Colonic mucosa (tissue), 4 donors: ENCODE measurements around the gene XPC. TPM values are rescaled to one million over a fixed set of nuclear protein-coding genes. Genes with fewer than 3 reads are reported as not detected.

Experiments
- DNase-seq: peaks from one replicate; pipeline ENCODE4 v3.0.0-alpha.2; 2020
- H3K27ac ChIP-seq: fragments of 200-600 bp; one replicate; pipeline ENCODE4 v1.8.0; 2021
- H3K27me3 ChIP-seq: fragments of 200-600 bp; one replicate; pipeline ENCODE4 v1.8.0; 2021
- H3K36me3 ChIP-seq: fragments of 200-600 bp; one replicate; pipeline ENCODE4 v1.8.0; 2021
- H3K4me1 ChIP-seq: fragments of 200-600 bp; one replicate; pipeline ENCODE4 v1.8.0; 2021; ENCODE audit warnings: mild to moderate bottlenecking
- H3K4me3 ChIP-seq: fragments of 200-600 bp; one replicate; pipeline ENCODE4 v1.8.0; 2021
- H3K9ac ChIP-seq, 2 donors: one replicate each; pipeline ENCODE4 v1.7.0; 2013; ENCODE audit warnings: control low read depth in 2 of 2, low read depth in 2 of 2, low read length in 2 of 2
- H3K9me3 ChIP-seq: fragments of 200-600 bp; one replicate; pipeline ENCODE4 v1.8.0; 2021
- CTCF ChIP-seq: fragments of 200-600 bp; IDR thresholded peaks from one replicate; pipeline ENCODE4 v1.8.0; 2022; ENCODE audit warnings: antibody characterized with exemption, mild to moderate bottlenecking
- intact Hi-C: fragments of 100-400 bp; cut with DNase I; formaldehyde crosslinking; loops from one replicate; pipeline ENCODE4 v1.14.1; 2022
- total RNA-seq, 2 donors: library from RNA; stranded (reverse); fragmentation: NEBNext Ultra II Directional in 1 of 2; extraction: Animal tissue kit (Norgen Biotek cat#: 25700) in 1 of 2; gene quantifications; one replicate each; pipeline ENCODE4 v1.2.1, GENCODE V29; 2021
- donor health status: healthy.
- donor health status: DM: no; HTN: no; CAD: no.
- donor health status: DM: no; HTN: no; CAD: no.

Gene XPC
- total RNA-seq, 2 donors from 2014 or later = 14.7 to 23.3 TPM

- no peaks in the 10 kb centered on the region for H3K9me3 ChIP-seq
- H3K36me3 ChIP-seq = peaks cover 8% of the 10 kb centered on the region
- DNase-seq = no peak
- peak overlapping the region; percentile 86 for H3K4me3 ChIP-seq
- intact Hi-C loops = loop anchor here (5.0 kb wide), 1 partner anchor 57 kb away; the partner anchor contains the start of gene CHCHD4
- peak overlapping the region; percentile 45 for H3K27ac ChIP-seq
- H3K9ac ChIP-seq = peak overlapping the region in 1 of 2 donors; percentile 92
- TF ChIP-seq CTCF = no peak
- no peaks in the 10 kb centered on the region for H3K27me3 ChIP-seq
- peaks cover 20% of the 10 kb centered on the region for H3K4me1 ChIP-seq
These were observed 689 bp upstream of the XPC start for GRCh38 chr3:14179114-14179465.

DNA sequence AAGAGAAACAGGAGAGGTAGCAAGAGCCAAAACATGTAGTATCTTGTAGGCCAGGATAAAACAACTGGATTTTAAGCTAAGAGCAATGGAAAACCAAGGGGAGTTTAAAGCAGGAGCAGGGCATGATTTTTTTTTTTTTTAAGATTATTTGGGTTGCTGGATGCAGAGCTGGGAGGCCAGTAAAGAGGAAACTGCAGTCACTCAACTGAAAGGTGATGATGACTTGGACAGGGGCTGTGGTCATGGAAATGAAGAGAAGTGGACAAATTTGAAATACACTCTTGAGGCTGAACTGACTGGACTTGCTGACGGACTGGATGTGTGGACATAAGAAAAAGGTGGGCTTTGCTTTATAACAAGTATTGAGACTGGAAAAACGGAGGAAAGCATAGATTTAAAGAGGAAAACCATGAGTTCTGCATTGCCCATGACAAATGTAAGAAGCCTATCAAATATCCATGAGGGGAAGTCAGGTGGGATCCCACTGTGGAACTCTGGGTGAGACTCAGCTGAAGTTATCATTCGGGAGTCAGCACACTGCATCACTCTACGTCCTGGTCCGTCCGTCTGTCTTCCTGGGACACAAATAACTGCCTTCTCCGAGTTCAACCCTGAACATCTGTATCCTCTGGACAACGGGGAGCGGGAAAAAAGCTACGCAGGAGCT, 688 bp downstream of the XPC start:
- Histone ChIP-seq H3K9ac (peak overlapping the region; percentile 76 to 92), H3K27ac (peak overlapping the region; percentile 93), H3K27me3 (no peaks in the 10 kb centered on the region), H3K36me3 (peaks cover 7% of the 10 kb centered on the region), H3K4me1 (peaks cover 20% of the 10 kb centered on the region), H3K9me3 (no peaks in the 10 kb centered on the region), H3K4me3 (peak overlapping the region; percentile 86)
- intact Hi-C loops = loop anchor here (5.0 kb wide), 1 partner anchor 55 kb away; the partner anchor contains the start of gene CHCHD4
- TF ChIP-seq CTCF = no peak
- no peak for DNase-seq

DNA sequence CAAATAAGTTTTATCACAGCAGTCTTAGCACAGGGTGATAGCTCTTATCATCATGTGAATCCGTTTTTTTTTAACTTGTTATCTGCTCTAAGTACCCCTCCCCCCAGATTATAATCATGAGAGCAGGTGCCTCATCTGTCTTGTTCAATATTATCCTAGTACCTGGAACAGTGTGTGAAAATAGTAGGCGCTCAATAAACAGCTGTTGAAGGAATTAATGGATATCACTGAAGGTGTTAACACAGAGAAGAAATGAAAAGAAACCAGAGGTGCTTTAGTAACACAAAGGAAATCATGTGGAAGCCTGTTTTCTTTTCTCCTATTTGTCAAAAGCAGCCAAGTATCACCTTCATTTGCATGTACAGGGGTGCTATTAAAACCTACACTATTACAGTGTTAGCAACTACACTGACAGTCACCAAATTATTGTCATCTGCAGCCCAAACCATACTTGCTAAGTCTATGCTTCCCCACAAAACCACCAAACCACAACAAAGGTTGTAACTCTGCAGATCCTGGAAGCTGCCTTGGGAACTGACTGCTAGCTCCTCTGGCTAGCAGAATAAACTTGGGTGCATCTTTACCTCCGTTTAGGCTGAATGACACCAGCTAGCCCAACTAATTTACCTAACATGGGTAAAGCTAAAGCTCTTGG, 2.9 kb downstream of the XPC start:
- no peaks in the 10 kb centered on the region for H3K9me3 ChIP-seq
- peaks cover 20% of the 10 kb centered on the region for H3K4me1 ChIP-seq
- TF ChIP-seq CTCF = no peak
- H3K27me3 ChIP-seq = no peaks in the 10 kb centered on the region
- no peak overlapping the region for H3K27ac ChIP-seq
- H3K36me3 ChIP-seq = peaks cover under 1% of the 10 kb centered on the region
- intact Hi-C loops = loop anchor here (5.0 kb wide), 1 partner anchor 53 kb away; the partner anchor contains the start of gene CHCHD4
- no peak overlapping the region for H3K4me3 ChIP-seq
- DNase-seq = no peak
- H3K9ac ChIP-seq = no peak overlapping the region

- Histone ChIP-seq H3K4me1 (peaks cover 15% of the 10 kb centered on the region), H3K9me3 (no peaks in the 10 kb centered on the region), H3K9ac (no peak overlapping the region), H3K36me3 (peaks cover 4% of the 10 kb centered on the region), H3K27ac (no peak overlapping the region), H3K4me3 (no peak overlapping the region), H3K27me3 (no peaks in the 10 kb centered on the region)
- no peak for DNase-seq
- no peak for TF ChIP-seq CTCF
- intact Hi-C loops = no loop called here
These were observed 3.9 kb downstream of the XPC start for GRCh38 chr3:14174483-14174882.

- intact Hi-C loops = no loop called here
These were observed 5.9 kb downstream of the XPC start for GRCh38 chr3:14172496-14172895.

More at GRCh38 chr3:14172496-14172895, 5.9 kb downstream of the XPC start:
- no peak overlapping the region for H3K9ac ChIP-seq
- H3K9me3 ChIP-seq = no peaks in the 10 kb centered on the region
- TF ChIP-seq CTCF = no peak
- no peaks in the 10 kb centered on the region for H3K27me3 ChIP-seq
- no peak overlapping the region for H3K4me3 ChIP-seq
- H3K4me1 ChIP-seq = peaks cover 10% of the 10 kb centered on the region
- DNase-seq = no peak
- H3K27ac ChIP-seq = no peak overlapping the region
- peaks cover 4% of the 10 kb centered on the region for H3K36me3 ChIP-seq
